IPS-NIHi11 (cell line): ENCODE results near the gene SELENON.

ENCODE experiments used
- DNase-seq: peaks from one replicate; pipeline ENCODE4 v3.0.0; 2012; ENCODE audit warnings: mixed read lengths, low spot score

The SELENON gene

GRCh38 chr1:25770541-25771220 lies 29.3 kb upstream of the SELENON start:
- DNase-seq: peak; percentile 6

- DNase-seq: peak; percentile 80
These were observed 28.5 kb upstream of the SELENON start for GRCh38 chr1:25771221-25772114.

DNA sequence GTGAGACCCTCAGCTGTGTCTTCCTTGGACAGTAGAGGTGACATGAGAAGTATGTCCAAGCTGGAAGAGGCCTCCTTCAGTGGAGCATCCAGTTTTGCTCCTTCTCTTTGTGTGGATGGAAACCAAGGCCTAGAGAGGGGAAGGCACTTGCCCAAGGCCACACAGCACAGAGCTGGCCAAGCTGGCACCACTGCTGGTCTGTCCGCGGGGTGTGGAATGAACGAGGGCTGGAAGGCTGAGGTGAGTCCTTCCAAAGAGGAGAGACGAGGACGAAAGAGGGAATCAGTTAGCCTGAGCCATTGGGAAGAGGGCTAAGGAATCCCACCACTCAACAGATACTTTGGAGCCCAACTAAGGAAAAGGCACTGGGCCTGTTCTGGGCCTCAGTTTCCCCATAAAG lies 27.8 kb upstream of the SELENON start:
- DNase-seq: no peak

DNA sequence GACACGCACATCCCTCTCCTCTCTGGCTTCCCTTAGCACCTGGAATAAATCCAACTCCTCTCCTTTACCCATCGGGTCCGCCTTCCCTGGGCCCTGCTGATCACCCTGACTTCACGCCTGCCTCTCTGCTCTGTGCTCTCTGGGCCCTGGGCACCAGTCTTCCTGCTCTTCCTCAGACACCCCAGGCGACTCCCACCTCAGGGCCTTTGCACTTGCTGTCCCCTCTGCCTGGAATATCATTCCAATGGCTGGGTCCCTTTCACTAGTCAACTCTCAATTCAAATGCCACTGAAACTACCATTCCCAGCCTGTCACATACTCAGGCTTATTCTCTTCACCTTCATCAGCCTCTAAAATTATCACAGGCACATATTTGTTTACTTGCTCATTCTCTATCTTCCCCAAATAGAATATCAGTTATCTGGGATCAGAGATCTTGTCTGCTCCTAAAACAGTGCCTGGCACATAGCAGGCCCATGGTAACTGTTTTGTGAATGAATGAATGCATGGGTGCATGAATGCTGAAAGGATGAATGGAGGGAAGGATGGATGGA lies 27.2 kb upstream of the SELENON start:
- no peak for DNase-seq

GRCh38 chr1:25773441-25774125 lies 26.4 kb upstream of the SELENON start:
- peak; percentile 11 for DNase-seq

- DNase-seq: no peak
These were observed 25.7 kb upstream of the SELENON start for GRCh38 chr1:25774206-25774803.

DNA sequence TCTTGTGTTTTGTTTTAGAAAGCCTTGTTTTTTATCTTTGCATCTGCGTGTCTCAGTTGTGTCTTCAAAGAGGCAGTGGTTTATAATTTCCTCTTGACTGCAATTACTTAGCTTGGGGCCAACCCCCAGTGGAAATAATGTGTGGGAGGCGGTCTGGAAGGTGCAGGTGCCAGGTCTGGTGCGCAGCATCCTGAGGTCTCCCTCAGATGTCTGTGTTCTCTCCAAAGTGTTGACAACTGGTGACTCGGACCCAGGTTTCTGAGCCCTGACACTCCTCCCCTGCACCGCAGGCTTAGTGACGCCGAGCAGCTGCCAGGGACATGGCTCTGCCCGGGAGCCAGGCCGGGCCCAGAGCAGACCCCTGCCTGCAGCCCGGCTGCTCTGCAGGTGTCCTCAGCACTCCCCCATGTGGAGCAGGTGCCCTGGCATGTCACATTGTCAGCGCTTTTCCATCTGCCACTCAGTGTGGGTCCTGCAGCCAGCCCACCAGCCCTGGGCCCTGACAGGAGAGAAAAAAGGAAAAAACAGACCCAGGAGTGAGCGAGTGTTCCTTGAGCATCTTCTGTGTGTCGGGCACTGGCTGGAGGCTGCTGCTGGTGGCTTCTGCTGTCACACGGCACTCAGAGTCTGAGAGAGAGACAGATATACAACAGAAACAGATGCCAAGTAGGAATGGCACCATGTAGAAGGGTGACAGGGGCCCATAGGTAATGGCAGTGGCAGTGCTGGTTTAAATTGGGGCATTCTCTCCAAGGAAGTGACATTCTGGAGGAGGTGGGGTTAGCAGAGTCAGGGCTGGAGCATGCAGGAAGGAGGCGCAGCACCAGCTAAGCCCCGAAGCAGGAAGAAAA lies 24.8 kb upstream of the SELENON start:
- DNase-seq: peak; percentile 17

DNA sequence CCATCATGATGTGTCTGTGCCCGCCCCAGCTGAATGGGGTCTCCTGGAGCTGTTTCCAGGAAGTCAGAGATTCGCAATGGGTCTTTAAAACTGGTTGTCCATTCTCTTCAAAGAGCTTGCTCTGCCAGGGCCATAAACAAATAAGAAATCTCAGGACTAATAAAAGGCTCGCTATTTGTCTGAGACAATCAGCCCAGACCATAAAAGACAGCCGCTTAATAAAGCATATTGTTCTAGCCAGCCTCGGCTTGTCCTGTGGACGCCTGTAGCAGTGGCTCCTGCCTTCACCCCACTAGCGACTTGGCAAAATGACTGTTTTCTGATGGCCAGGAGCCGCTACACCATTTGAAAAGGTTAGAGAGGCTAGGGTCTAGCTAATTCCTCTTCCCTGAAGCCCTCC lies 20.6 kb upstream of the SELENON start:
- no peak for DNase-seq

DNA sequence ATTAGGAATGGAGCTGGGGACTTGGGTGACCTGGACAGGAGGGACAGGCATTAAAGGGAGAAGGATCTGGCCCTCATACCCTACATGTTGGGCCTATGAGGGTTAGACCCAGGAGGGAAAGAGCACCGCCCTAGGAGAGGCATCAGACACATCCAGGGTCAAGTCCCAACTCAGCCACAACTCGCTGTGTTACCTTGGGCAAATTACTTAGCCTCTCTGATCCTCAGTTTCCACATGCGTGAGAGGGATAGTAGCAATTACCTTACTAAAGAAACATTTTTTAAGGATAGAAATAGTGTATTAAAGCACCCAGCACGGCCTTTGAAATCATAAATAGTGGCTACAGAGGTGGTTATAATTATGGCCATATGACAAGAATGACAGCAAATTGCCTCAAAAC lies 20.1 kb upstream of the SELENON start:
- DNase-seq: no peak

DNA sequence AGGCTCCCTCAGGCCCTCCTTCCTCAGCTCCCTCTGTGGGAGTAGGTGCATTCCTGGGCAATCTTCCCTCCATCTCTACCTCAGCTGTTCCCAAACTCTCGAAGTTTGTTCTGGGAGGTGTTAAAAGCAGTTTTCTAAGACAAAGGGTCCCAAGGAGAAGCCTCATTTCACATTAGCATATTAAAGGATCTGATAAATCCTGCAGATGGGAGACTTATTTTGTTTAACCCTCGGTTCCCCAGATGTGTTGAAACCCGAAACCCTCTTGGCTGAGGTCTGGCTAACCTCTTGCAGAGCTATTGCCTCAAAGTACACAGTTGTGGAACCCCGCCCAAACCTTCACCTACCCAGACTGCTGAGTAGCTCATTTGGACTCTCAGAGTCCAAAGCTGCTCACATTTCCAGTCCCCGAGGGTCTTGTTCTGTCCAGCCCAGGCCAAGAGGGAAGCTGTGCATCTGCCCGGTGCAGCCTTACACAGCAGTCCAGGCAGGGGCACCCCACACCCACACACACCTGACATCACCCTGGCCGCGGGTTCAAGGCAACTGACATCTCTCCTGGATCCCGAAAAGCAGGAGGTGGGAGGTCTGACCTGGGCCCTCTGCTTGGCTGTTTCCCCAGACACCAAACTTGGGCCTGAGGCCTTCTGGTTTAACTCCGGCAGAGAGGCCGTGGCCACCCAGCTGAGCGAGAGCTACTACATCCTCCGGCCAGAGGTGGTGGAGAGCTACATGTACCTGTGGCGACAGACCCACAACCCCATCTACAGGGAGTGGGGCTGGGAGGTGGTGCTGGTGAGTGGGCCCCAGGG lies 19.5 kb upstream of the SELENON start:
- DNase-seq: peak; percentile 60

- no peak for DNase-seq
These were observed 18.9 kb upstream of the SELENON start for GRCh38 chr1:25781130-25781433.

GRCh38 chr1:25782608-25783201 lies 17.3 kb upstream of the SELENON start:
- no peak for DNase-seq

DNA sequence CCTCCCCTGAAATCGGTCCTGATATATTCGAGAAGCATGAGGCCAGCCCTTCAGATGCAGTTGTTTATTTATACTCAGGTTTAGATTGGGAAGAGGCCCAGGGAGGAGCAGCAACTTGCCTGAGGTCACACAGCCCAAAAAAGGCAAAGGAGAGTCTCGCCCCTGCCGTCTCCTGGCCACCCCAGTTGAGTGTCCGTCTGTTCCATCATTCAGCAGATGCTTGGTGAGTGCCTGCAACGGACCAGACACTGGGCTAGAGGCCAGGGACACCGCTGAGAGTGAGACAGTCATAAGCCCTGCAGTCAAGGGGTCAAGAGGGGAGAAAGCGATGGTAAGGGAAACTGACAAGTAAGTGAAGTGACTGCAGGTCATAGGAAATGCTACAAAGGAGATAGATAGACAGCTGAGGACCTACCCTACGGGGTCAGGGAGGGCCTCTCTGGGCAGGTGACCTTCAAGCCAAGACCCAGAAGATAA lies 15.4 kb upstream of the SELENON start:
- DNase-seq: no peak

- no peak for DNase-seq
These were observed 14.5 kb upstream of the SELENON start for GRCh38 chr1:25785333-25786067.

- DNase-seq: no peak
These were observed 12.9 kb upstream of the SELENON start for GRCh38 chr1:25786887-25787759.

- DNase-seq: no peak
These were observed 12.2 kb upstream of the SELENON start for GRCh38 chr1:25787760-25788166.

DNA sequence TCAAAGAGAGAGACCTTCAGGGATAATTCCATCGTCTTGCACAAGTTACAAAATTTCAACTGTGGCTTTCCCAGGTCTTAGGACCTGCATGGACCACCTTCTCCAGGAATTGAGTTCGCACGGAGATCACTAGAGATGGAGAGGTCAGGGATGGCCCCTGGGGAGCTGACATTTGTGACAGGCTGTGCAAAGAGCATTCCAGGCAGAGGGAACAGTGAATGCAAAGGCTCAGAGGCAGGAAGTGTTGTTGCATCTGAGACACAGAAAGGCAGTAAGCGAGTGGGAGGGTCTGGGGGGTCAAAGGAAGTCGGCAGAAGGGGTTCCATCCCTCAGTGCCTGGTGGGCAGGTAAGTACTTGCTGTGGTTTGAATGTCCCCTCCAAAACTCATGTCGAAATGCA lies 9.5 kb upstream of the SELENON start:
- no peak for DNase-seq

DNA sequence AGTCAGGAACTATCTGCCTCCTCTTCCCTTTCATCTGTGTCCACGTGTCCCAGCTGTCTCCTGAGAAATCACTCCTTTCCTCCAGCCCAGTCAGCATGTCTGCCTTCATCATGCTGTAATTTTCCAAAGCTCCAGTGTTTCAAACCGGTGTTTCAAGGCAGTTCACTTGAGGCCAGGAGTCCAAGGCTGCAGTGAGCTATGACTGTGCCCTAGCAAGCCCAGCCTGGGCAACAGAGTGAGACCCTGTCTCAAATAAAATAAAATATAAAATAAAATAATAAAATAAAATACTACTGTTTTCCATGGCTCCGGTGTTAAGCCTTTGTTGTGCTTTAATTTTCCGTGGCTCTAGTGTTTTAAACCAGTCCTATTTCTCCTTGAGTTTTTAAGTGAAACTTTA lies 7.9 kb upstream of the SELENON start:
- no peak for DNase-seq
